ENCODE results near the gene FES. TPM values are rescaled to one million over a fixed set of nuclear protein-coding genes. Genes with fewer than 3 reads are reported as not detected.

FES gene
- total RNA-seq, 1 donor from 2014 or later, result 45.4 TPM

DNA sequence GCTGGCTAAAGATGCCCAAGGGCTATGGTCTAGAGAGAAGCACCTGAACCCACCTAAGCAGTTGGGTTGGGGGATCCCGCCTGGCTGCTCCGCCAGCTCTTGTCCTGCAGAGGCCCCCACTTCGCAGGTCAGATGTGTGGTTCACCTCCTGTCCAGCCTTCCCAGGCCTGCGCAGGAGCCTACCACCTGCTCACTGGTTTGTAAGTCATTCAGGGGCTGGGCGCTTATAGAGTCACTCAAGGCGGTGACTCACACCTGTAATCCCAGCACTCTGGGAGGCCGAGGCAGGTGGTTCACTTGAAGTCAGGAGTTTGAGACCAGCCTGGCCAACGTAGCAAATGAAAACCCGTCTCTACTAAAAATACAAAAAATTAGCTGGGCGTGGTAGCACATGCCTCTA, 19.8 kb upstream of the FES start:
- intact Hi-C loops (cut with micrococcal nuclease), result no loop called here
- Mint-ChIP-seq H3K4me3 (no peak overlapping the region), H3K4me1 (ENCODE audit: low read depth) (peaks cover 73% of the 10 kb centered on the region), H3K27me3 (ENCODE audit: insufficient read depth) (no peaks in the 10 kb centered on the region), H3K36me3 (ENCODE audit: low read depth) (peaks cover 13% of the 10 kb centered on the region), H3K27ac (no peak overlapping the region), H3K9me3 (no peaks in the 10 kb centered on the region)
- DNase-seq (ENCODE audit: low spot score), result no peak

DNA sequence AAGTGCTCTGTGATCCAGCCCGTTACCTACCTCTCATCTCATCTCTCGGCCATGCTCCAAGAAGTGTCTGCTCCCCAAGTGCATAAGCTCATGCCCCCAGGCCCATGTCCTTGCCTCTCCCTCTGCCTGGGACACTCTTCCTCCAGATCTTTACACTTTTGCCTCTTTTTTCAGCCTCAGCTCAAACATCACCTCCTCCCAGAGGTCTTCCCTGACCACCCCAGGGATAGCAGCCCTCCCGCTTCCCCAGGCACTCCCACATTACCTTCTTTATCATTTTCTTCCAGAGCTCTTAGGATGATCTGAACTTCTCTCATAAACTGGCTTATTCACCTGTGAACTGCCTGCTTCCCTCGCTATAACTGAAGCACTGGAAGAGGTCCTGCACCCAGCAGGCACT, 18.6 kb upstream of the FES start:
- DNase-seq (ENCODE audit: low spot score), result no peak
- H3K27me3 Mint-ChIP-seq (ENCODE audit: insufficient read depth), result no peaks in the 10 kb centered on the region
- intact Hi-C loops (cut with micrococcal nuclease), result no loop called here
- peak overlapping the region; percentile 18 for H3K27ac Mint-ChIP-seq
- H3K4me3 Mint-ChIP-seq, result no peak overlapping the region
- H3K9me3 Mint-ChIP-seq, result no peaks in the 10 kb centered on the region
- peaks cover 75% of the 10 kb centered on the region for H3K4me1 Mint-ChIP-seq (ENCODE audit: low read depth)
- H3K36me3 Mint-ChIP-seq (ENCODE audit: low read depth), result peaks cover 19% of the 10 kb centered on the region

DNA sequence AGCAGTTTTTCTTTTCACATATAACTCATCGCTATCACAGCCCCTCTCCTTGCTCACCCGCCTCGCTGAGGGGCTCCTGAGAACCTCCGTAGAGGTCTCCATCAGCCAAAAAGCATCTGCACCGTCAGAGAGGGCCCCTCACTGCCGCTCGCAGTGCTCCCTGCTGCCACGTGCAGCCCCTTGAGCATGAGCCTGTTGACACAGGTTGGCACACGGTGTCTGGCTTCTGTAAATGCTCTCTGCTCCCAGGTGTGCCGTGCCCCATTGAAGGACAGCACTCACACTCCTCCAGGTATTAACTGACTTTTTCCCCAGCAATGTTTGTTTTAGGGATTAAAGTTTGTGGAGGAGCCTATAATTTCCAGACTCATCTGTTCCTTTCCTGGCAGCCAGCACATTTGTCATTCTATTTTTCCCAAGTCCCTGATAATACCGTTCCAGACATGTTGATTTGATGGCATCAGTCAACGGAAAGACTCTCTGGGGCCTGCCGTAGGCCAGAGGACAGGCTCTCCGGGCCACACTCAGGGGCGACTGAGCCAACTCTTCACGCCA, 18.1 kb upstream of the FES start:
- no peak for DNase-seq (ENCODE audit: low spot score)
- peaks cover 72% of the 10 kb centered on the region for H3K4me1 Mint-ChIP-seq (ENCODE audit: low read depth)
- no peaks in the 10 kb centered on the region for H3K27me3 Mint-ChIP-seq (ENCODE audit: insufficient read depth)
- intact Hi-C loops (cut with micrococcal nuclease), result no loop called here
- peak overlapping the region; percentile 30 for H3K27ac Mint-ChIP-seq
- peaks cover 21% of the 10 kb centered on the region for H3K36me3 Mint-ChIP-seq (ENCODE audit: low read depth)
- H3K9me3 Mint-ChIP-seq, result no peaks in the 10 kb centered on the region
- H3K4me3 Mint-ChIP-seq, result no peak overlapping the region

DNA sequence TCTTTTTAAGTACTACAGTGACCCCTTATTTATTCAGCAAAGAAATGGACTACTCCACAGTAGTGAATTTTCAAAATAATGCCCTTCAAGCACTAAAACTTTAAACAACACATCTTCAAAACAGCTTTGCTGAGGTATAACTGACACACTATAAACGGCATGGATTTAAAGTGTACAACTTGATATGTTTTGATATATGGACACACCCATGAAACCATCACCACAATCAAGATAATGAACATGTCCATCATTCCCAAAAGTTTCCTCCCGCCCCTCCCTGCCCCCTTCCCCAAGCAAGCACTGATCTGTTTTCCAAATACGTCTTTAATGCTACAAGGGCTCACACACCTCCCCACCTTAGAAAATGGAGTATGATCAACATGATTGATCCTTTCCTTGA, 17.5 kb upstream of the FES start:
- Mint-ChIP-seq H3K27me3 (ENCODE audit: insufficient read depth) (no peaks in the 10 kb centered on the region), H3K4me1 (ENCODE audit: low read depth) (peaks cover 69% of the 10 kb centered on the region), H3K9me3 (no peaks in the 10 kb centered on the region), H3K4me3 (no peak overlapping the region), H3K27ac (peak overlapping the region; percentile 30), H3K36me3 (ENCODE audit: low read depth) (peaks cover 20% of the 10 kb centered on the region)
- DNase-seq (ENCODE audit: low spot score), result no peak
- intact Hi-C loops (cut with micrococcal nuclease), result no loop called here

DNA sequence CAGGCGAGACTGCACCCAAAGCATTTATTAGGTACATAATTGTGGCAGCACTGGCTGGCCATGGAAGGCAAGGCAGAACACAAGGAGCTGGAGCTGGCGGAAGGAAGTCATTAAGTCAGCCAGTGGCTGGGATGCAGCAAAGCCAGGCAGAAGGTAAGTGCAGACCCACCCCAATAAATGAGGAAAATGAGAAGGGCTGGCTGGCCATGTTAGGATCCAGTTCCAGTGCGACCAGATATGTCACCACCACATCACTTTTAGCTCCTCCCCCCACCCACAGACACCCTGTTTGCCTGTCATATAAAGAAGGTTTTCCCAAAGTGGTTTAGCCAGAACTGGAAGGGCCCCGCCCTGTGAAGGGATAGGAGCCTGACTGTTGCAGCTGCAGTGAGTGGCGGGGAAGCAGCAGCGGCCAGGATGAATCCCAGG, 16.0 kb upstream of the FES start, which contains the start of gene FURIN:
FURIN (plus strand) TSS at position 328 of the 429 bp plus-strand sequence. CDS start 7,153 bp downstream, outside the sequence.
- no peak for DNase-seq (ENCODE audit: low spot score)
- peaks cover 61% of the 10 kb centered on the region for H3K4me1 Mint-ChIP-seq (ENCODE audit: low read depth)
- H3K27me3 Mint-ChIP-seq (ENCODE audit: insufficient read depth), result no peaks in the 10 kb centered on the region
- peaks cover 32% of the 10 kb centered on the region for H3K36me3 Mint-ChIP-seq (ENCODE audit: low read depth)
- H3K9me3 Mint-ChIP-seq, result no peaks in the 10 kb centered on the region
- peak within 1 kb of the TSS; percentile 95 for H3K27ac Mint-ChIP-seq
- peak within 1 kb of the TSS; percentile 94 for H3K4me3 Mint-ChIP-seq
- intact Hi-C loops (cut with micrococcal nuclease), result loop anchor here (2.0 kb wide), 1 partner anchor 61 kb away; no protein-coding TSS in a partner anchor

DNA sequence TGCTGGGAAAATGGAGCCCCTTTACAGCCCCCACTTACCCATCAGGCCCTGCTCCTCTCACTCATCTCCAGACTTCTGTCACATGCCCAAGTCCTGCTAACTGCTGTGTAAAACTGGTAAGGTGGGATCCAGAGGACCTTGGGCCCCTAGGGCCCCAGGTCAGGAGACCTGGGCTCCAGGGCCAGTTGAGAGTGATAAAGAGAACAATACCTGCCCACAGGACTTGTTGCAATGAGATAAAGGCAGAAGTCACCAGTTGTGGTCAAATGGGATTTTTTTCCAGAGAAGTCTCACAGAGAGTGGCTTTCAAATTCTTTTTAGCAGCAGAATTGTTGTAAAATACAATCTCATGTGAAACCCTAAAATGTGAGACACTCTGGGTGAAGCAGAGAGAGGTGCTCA, 15.2 kb upstream of the FES start:
- DNase-seq (ENCODE audit: low spot score), result no peak
- Mint-ChIP-seq H3K27me3 (ENCODE audit: insufficient read depth) (no peaks in the 10 kb centered on the region), H3K36me3 (ENCODE audit: low read depth) (peaks cover 41% of the 10 kb centered on the region), H3K4me1 (ENCODE audit: low read depth) (peaks cover 57% of the 10 kb centered on the region), H3K27ac (peak overlapping the region; percentile 95), H3K4me3 (peak overlapping the region; percentile 94), H3K9me3 (no peaks in the 10 kb centered on the region)
- intact Hi-C loops (cut with micrococcal nuclease), result loop anchor here (1.0 to 2.0 kb wide), 6 partner anchors 13 to 152 kb away; partner anchors contain the start of gene BLM

DNA sequence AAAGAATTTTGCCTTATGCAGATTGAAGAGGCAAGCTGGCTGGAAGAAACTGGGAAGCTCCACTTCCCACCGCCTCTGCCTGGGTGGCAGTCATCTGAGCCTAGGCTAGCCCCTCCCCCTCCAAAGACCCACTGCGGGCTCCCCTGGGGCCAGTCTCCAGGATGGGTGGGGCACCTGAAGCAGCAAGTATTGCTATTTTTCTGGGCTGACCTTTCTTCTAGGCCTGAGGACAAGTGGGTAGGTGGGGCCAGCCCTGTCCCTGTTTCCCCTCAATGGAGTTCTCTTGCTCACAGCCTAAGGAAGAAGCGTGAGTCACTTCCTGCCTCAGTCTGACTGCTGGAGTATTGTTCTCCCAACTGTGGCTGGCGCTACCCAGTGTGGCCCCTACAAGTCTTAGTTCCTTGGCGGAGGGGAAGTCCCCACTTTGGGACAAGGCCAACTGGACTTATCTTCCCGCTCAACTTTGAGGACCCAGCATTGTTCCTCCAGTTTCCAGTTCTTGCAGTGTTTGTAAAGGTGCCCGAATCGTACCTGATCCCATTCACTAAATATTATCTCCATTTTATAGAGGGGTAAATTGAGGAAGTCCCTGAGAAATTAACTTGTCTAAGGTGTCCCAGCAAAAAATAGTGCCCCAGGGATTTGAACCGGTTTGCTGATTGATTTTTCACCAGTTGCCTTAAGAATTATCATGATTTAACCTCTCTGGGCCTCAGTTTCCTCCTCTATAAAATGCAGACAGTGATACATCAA, 14.5 kb upstream of the FES start:
- H3K36me3 Mint-ChIP-seq (ENCODE audit: low read depth), result peaks cover 46% of the 10 kb centered on the region
- H3K4me1 Mint-ChIP-seq (ENCODE audit: low read depth), result peaks cover 62% of the 10 kb centered on the region
- intact Hi-C loops (cut with micrococcal nuclease), result loop anchor here (1.0 to 2.0 kb wide), 6 partner anchors 13 to 152 kb away; partner anchors contain the start of gene BLM

DNA sequence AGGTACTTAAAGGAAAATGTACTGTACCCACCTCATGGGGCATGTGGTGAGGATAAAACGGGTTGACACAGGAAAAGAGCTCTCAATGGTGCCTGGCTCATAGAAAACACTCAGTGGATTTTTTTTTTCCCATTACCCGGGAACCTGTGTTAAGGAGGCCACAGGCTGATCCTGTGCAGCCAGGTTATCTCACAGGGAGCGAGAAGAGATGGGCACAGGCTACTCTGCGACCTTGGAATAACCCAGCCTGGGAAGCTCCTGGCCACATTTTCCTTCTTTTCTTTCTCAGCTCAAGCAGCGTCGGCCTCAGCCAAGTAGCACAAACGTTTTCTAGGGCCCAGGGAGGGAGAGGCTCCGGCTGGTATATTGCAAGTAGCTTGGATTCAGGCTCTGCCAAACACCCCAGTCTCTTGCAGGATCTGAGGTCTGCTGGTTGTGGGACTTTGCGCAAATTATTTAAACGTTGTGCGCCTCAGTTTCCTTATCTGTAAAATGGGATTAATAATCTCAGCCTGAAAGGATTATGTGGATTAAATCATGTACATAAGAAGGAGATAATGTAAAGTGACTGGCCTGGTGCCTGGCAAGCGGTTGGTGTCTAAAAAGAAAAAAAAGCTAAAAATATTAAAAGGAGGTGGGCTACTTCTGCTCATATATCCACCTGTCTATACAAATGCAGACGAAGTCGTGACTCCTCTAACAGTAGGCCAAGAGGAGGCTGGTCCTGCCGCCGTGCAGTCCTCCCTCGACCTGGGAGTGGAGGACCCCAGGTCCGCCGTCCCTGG, 13.8 kb upstream of the FES start:
- no peak for DNase-seq (ENCODE audit: low spot score)

More for the DNA sequence above, 14.5 kb upstream of the FES start:
- H3K27ac Mint-ChIP-seq, result peak overlapping the region; percentile 95
- H3K27me3 Mint-ChIP-seq (ENCODE audit: insufficient read depth), result no peaks in the 10 kb centered on the region
- peak overlapping the region; percentile 94 for H3K4me3 Mint-ChIP-seq
- no peaks in the 10 kb centered on the region for H3K9me3 Mint-ChIP-seq
- DNase-seq (ENCODE audit: low spot score), result peak; percentile 61

DNA sequence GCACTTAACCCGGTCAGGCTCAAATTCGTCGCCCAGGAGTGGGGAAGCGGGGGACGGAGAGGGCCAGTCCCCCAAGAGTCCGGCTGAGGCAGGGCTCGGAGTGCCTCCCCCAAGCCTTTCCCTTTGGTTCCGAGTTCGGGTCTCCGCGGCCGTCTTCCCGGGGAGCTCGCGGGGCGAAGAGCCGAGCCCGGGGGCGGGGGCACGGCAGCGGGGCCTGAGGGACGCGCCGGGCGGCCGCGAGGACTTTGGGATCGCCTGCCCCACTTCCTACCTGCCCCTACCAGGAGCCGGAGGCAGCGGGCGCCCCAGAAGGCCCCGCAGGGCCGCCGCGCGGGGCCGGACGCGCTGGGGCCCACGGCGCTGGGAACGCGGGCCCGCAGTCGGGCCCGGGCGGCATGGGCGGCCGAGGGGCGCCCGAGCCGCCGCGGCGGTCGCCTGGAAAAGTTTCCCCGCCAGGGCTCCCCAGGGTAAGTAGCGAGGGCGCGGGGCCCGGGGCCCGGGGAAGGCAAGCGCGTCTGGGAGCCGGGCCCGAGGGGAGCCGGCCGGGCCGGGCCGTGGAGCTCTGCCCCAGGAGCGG, 13.1 kb upstream of the FES start:
- Mint-ChIP-seq H3K36me3 (ENCODE audit: low read depth) (peaks cover 55% of the 10 kb centered on the region), H3K27ac (peak overlapping the region; percentile 95), H3K4me3 (peak overlapping the region; percentile 94), H3K27me3 (ENCODE audit: insufficient read depth) (no peaks in the 10 kb centered on the region), H3K4me1 (ENCODE audit: low read depth) (peaks cover 73% of the 10 kb centered on the region), H3K9me3 (no peaks in the 10 kb centered on the region)
- intact Hi-C loops (cut with micrococcal nuclease), result no loop called here
- DNase-seq (ENCODE audit: low spot score), result no peak

More for the DNA sequence above, 13.8 kb upstream of the FES start:
- H3K4me1 Mint-ChIP-seq (ENCODE audit: low read depth), result peaks cover 67% of the 10 kb centered on the region
- peak overlapping the region; percentile 95 for H3K27ac Mint-ChIP-seq
- H3K36me3 Mint-ChIP-seq (ENCODE audit: low read depth), result peaks cover 52% of the 10 kb centered on the region
- no peaks in the 10 kb centered on the region for H3K9me3 Mint-ChIP-seq
- H3K27me3 Mint-ChIP-seq (ENCODE audit: insufficient read depth), result no peaks in the 10 kb centered on the region
- peak overlapping the region; percentile 94 for H3K4me3 Mint-ChIP-seq
- intact Hi-C loops (cut with micrococcal nuclease), result no loop called here

DNA sequence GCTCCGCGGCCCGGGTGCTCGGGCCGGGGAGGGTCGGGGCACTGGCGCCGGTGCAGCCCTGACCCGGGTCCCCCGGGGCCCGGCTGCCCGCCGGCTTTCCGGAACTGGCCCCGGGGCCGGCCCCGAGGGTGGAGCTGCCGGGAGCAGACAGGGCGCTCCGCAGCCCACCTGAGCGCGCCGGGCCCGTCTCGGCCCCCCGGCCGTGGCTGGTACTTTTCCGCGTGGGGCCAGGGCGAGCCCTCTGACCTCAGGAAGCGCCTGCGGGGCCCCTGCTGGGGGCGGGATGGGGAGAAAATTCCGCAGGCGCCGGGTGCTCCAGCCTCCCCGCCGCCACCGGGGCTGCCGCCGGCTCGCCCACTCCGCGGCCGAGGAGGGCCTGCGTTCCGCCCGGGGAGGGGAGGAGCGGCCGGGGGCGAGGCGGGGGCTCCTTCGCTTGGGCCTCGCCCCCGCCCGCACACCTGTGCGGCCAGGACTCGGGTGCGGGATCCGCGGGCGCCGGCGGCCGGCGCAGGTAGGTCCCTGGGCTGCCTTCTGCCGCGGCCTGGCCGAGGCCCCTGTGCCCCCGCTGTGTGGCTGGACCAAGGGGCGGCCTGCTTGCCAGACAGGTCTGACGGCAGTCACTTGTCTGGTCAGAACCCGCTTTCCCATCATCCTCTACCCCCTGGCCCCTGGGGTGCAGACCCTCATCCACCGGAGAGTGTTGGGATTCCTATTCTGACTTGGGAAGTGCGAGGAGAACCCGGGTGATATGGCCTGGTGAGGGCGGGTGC, 12.4 kb upstream of the FES start:
- Mint-ChIP-seq H3K27ac (peak overlapping the region; percentile 92), H3K36me3 (ENCODE audit: low read depth) (peaks cover 59% of the 10 kb centered on the region), H3K27me3 (ENCODE audit: insufficient read depth) (no peaks in the 10 kb centered on the region), H3K4me1 (ENCODE audit: low read depth) (peaks cover 73% of the 10 kb centered on the region), H3K9me3 (no peaks in the 10 kb centered on the region), H3K4me3 (peak overlapping the region; percentile 97)
- DNase-seq (ENCODE audit: low spot score), result no peak
- intact Hi-C loops (cut with micrococcal nuclease), result no loop called here

DNA sequence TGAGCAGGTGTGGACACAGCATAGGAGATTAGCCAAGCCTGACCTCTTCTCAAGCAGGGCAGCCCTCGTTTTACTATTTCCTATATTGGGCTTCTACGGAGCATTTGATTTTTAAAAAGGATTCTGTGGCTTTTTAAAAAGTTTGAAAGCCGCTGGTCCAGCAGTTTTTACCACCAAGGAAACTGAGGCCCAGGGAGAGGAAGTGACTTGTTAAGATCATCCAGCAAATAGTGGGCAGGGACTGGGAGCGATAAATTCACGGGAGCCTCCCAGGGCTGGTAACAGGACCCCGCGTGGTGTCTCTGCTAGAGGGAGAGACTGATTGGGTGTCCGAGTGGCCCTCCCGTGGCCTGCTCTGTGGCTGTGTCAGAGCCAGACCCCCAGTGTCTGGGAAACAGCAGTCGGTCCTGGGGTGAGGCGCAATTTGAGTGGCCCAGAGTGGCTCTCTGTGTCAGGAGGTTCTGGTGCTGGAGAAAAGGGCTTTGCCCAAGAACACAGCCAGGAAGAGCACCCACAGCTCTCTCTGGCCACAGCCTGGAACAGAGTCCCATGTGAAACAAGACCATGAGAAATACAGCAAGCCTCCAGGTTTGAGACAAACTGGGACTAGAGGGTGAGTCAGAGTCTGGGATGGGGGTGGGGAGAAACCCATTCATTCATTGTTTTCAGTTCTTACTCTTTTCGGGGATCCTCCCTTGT, 11.7 kb upstream of the FES start:
- Mint-ChIP-seq H3K36me3 (ENCODE audit: low read depth) (peaks cover 66% of the 10 kb centered on the region), H3K4me1 (ENCODE audit: low read depth) (peaks cover 74% of the 10 kb centered on the region), H3K27me3 (ENCODE audit: insufficient read depth) (no peaks in the 10 kb centered on the region), H3K9me3 (no peaks in the 10 kb centered on the region), H3K27ac (peak overlapping the region; percentile 92), H3K4me3 (peak overlapping the region; percentile 97)
- DNase-seq (ENCODE audit: low spot score), result no peak
- intact Hi-C loops (cut with micrococcal nuclease), result loop anchor here (1.0 kb wide), 7 partner anchors 20 to 224 kb away; partner anchors contain the start of gene MAN2A2
